Chondrocyte (in vitro differentiated cells): ENCODE data around the gene MPP3. TPM values are rescaled to one million over a fixed set of nuclear protein-coding genes. Genes with fewer than 3 reads are reported as not detected.
A peak's percentile ranks its signal among the peaks of the same experiment; 100 is the strongest.

ENCODE experiments used
- DNase-seq: peaks from one replicate; pipeline ENCODE4 v3.0.0; 2021; ENCODE audit warnings: mixed read lengths, low spot score
- H3K27ac Mint-ChIP-seq: one replicate; pipeline ENCODE4 v1.8.0; 2021; ENCODE audit warnings: mild to moderate bottlenecking, moderate library complexity, mixed read lengths; ENCODE audit not compliant: unreplicated experiment
- H3K27me3 Mint-ChIP-seq: 2 replicates; pipeline ENCODE4 v1.8.0; 2021; ENCODE audit warnings: low read depth, mixed read lengths
- H3K36me3 Mint-ChIP-seq: 2 replicates; pipeline ENCODE4 v1.8.0; 2021; ENCODE audit warnings: low read depth, mixed read lengths
- H3K4me1 Mint-ChIP-seq: 2 replicates; pipeline ENCODE4 v1.8.0; 2021; ENCODE audit warnings: low read depth, mild to moderate bottlenecking, mixed read lengths
- H3K4me3 Mint-ChIP-seq: one replicate; pipeline ENCODE4 v1.8.0; 2021; ENCODE audit warnings: mild to moderate bottlenecking, moderate library complexity, mixed read lengths; ENCODE audit not compliant: unreplicated experiment
- H3K9me3 Mint-ChIP-seq: 2 replicates; pipeline ENCODE4 v1.8.0; 2021; ENCODE audit warnings: low read depth, mixed read lengths
- total RNA-seq: library from RNA; stranded (reverse); gene quantifications from 3 replicates; pipeline ENCODE4 v1.2.1, GENCODE V29; 2021
- TF ChIP-seq, protein P1 (sequence below): fragments of 200-600 bp; sonication (generic); IDR thresholded peaks from 2 replicates; pipeline ENCODE4 v1.5.0; 2021; ENCODE audit warnings: antibody characterized with exemption, mild to moderate bottlenecking, moderate library complexity

Gene MPP3
- total RNA-seq, 1 donor from 2014 or later, result 14.4 TPM

DNA sequence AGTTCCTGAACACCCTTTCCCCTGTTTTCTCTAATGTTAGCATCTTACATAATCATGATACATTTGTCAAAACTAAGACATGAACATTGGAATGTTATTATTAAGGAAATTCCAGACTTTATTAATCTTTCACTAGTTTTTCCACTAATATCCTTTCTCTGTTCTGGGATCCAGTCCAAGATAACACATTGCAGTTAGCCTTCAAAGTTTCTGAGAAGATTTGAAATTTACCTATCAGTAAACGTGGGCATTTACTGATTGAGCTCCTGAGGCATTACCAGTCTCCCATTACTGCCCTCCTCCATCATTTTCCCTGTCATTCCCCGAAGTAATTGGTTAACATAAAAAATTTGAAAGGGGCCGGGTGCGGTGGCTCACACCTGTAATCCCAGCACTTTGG, 8.3 kb upstream of the MPP3 start:
- Mint-ChIP-seq H3K27ac (peak overlapping the region; percentile 81), H3K27me3 (no peaks in the 10 kb centered on the region), H3K9me3 (no peaks in the 10 kb centered on the region), H3K4me3 (peak overlapping the region; percentile 5), H3K36me3 (no peaks in the 10 kb centered on the region), H3K4me1 (peaks cover 44% of the 10 kb centered on the region)
- DNase-seq, result no peak
- TF ChIP-seq, protein P1, sequence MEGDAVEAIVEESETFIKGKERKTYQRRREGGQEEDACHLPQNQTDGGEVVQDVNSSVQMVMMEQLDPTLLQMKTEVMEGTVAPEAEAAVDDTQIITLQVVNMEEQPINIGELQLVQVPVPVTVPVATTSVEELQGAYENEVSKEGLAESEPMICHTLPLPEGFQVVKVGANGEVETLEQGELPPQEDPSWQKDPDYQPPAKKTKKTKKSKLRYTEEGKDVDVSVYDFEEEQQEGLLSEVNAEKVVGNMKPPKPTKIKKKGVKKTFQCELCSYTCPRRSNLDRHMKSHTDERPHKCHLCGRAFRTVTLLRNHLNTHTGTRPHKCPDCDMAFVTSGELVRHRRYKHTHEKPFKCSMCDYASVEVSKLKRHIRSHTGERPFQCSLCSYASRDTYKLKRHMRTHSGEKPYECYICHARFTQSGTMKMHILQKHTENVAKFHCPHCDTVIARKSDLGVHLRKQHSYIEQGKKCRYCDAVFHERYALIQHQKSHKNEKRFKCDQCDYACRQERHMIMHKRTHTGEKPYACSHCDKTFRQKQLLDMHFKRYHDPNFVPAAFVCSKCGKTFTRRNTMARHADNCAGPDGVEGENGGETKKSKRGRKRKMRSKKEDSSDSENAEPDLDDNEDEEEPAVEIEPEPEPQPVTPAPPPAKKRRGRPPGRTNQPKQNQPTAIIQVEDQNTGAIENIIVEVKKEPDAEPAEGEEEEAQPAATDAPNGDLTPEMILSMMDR, result no peak

DNA sequence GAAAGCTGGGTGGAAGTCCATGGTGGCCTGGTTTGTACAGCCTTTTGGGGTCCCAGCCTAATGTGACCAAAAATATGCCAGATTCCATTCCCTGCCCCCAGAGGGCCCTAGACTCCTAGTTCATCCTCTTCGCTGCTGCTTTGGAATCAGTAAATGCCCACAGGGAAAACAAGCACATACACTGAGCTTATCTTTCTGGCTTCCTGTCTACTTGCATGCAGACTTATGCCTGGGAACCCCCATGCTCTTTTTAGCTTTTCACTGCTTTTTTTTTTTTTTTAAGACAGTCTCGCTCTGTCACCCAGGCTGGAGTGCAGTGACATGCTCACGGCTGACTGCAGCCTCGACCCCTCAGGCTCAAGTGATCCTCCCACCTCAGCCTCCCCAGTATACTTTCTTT, 7.9 kb upstream of the MPP3 start:
- no peak for DNase-seq
- Mint-ChIP-seq H3K27me3 (no peaks in the 10 kb centered on the region), H3K4me3 (no peak overlapping the region), H3K9me3 (no peaks in the 10 kb centered on the region), H3K27ac (peak overlapping the region; percentile 81), H3K36me3 (no peaks in the 10 kb centered on the region), H3K4me1 (peaks cover 39% of the 10 kb centered on the region)
- TF ChIP-seq, protein P1, result peak; percentile 64

DNA sequence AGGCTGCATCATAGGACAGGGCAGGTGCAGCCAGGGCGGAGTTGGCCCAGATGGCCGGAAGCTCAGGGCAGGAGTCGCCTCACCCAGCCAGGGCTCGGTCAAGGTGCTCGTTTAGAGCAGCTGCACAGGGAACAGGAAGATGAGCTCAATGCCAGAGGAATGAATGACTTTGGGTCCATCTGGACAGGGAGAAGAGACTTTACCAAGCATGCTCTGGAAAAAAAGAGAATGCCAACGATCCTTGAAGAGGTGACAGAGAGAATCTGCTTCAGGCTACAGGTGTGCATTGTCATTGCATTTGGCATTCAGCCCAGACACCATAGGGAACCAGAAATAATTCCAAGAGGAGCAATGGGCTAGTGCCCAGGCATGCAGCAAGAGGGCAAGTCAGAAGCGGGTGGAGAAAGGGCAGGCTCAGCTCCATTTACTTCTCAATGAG, 6.7 kb upstream of the MPP3 start:
- no peak for DNase-seq
- no peak overlapping the region for H3K4me3 Mint-ChIP-seq
- peaks cover 37% of the 10 kb centered on the region for H3K4me1 Mint-ChIP-seq
- H3K27me3 Mint-ChIP-seq, result no peaks in the 10 kb centered on the region
- H3K27ac Mint-ChIP-seq, result peak overlapping the region; percentile 43
- TF ChIP-seq, protein P1, result no peak
- no peaks in the 10 kb centered on the region for H3K9me3 Mint-ChIP-seq
- H3K36me3 Mint-ChIP-seq, result no peaks in the 10 kb centered on the region

DNA sequence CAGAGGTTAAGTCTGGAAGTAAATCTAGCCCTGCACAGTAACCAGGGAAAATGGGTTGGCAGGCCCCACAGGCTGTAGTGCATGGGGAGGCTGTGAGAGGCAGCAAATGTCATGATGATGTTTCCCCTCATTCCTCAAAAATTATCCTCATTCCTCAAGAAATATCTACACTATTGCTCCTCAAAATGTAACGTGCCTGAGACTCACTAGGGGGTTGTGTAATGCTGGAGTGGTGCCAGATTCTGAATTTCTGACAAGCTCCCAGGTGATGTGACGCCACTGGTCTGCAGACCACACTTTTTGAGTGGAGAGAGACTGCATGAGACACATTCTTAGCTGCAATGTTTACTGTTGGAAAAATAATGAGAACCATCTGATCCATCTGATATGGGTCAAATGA, 1.2 kb upstream of the MPP3 start:
- H3K27me3 Mint-ChIP-seq, result no peaks in the 10 kb centered on the region
- no peak for DNase-seq
- TF ChIP-seq, protein P1, result no peak
- no peak overlapping the region for H3K4me3 Mint-ChIP-seq
- H3K36me3 Mint-ChIP-seq, result peaks cover 8% of the 10 kb centered on the region
- peak overlapping the region; percentile 23 for H3K27ac Mint-ChIP-seq
- peaks cover 27% of the 10 kb centered on the region for H3K4me1 Mint-ChIP-seq
- H3K9me3 Mint-ChIP-seq, result peaks cover 4% of the 10 kb centered on the region

DNA sequence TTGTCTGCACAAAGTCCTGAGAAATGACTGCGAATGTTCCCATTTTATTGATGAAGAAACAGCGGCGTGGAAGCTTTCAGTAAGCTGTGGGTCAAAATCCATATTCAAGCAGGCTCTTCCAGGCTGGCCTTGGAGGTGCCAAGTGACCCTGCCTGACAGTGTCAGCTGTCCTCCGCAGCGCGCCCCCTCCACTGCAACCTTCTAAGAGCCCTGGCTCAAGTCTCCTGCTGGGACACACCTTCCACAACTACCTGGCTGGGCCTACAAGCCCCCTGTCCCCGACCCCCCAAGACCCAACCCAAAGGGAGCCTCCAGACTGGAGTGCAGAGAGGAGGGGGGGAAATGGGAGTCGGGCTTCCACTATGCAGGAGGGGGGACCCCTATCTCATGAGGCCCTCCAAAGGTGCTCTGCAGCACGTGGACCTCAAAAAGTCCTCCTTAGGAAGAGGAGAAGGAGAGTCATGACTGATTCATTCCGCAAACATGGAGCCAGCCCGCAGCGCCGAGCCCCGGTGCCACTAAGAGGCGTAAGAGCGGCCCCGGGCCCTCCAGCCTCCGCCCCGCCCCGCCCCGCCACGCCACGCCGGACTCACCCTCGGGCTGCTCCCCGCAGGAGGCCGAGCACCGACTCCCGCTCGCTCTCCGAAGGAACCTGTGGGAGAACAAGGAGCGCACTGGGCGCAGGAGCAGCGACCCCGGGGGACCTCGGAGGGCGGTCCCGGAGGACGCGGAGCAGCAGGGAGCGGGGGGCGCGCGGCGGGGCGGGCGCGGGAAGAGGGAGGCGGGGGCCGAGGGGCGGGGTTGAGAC, 574 bp downstream of the MPP3 start:
- peaks cover 27% of the 10 kb centered on the region for H3K4me1 Mint-ChIP-seq
- H3K9me3 Mint-ChIP-seq, result peaks cover 4% of the 10 kb centered on the region
- H3K27me3 Mint-ChIP-seq, result no peaks in the 10 kb centered on the region
- TF ChIP-seq, protein P1, result peak; percentile 19
- peak overlapping the region; percentile 22 for H3K27ac Mint-ChIP-seq
- H3K4me3 Mint-ChIP-seq, result peak overlapping the region; percentile 76
- peaks cover 16% of the 10 kb centered on the region for H3K36me3 Mint-ChIP-seq
- DNase-seq, result no peak
